COLO829 (cell line): ENCODE results near the gene HSD17B4.
"Not testable (repeated sequence)": the region's sequence is repeated elsewhere in the genome, so short reads cannot be mapped to it uniquely, and the experiment has no call there.

Experiments used
- DNase-seq: peaks from one replicate; pipeline ENCODE4 v3.0.0; 2012; ENCODE audit warnings: low spot score

HSD17B4 gene

GRCh38 chr5:119452373-119453039, at the start of gene HSD17B4:
Gene HSD17B4, plus strand, starts transcription at chr5:119452497. Its CDS starts 79 bp downstream, at chr5:119452576.
- DNase-seq: peak; percentile 58

DNA sequence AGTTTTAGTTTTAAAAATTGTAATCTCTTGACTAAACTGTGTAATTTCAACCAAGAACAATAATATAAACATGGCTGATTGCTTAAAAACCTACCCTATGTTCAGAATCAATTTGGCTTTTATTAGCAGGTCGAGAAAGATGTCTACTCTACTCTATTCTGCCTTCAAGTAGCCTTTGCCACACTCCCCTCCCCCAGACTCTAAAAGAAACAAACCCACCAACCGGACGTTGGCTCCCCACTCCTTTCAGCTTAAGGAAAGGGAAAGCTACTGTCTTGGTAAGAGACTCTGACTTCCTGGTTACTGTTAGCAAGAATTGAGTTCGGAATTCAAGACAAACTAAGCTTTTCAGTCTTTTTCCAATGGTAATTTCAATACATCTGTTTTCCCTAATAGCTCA, 49.7 kb upstream of the HSD17B4 start:
- DNase-seq: peak; percentile 13

DNA sequence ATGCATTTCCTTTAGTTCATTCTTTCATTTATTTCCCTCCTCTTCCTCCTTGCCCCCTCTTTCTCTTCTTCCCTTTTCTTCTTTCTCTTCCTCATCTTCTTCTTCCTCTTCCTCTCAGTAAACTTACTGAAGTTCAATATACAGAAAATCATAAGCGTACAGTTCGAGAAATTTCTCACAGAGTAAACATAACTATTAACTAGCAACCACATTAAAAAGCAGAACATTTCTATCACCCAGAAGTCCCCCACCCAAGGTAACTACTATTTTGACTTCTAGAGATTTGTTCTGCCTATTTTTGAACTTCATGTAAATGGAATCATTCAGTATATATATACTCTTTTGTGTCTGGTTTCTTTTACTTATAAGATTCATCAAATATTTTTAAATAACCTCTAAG, 48.3 kb upstream of the HSD17B4 start:
- DNase-seq: no peak

DNA sequence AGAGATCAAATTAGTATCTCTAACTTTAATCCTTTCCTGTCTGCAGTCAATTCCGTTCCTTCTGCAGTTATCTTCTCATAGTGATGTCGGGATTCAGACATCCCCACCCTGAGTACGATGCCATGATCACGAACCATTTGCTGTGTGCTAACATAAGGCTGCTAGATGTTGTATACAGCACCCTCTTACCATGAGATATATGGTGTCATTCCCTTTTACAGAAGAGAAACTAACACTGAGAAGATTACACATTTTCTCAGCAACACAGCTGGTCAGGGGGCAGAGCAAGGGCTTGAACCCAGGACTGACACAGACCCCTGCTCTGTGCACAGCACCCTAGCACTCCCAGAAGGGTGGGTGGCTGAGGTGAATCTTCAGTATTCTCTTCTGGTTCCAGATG, 46.9 kb upstream of the HSD17B4 start:
- DNase-seq: no peak

DNA sequence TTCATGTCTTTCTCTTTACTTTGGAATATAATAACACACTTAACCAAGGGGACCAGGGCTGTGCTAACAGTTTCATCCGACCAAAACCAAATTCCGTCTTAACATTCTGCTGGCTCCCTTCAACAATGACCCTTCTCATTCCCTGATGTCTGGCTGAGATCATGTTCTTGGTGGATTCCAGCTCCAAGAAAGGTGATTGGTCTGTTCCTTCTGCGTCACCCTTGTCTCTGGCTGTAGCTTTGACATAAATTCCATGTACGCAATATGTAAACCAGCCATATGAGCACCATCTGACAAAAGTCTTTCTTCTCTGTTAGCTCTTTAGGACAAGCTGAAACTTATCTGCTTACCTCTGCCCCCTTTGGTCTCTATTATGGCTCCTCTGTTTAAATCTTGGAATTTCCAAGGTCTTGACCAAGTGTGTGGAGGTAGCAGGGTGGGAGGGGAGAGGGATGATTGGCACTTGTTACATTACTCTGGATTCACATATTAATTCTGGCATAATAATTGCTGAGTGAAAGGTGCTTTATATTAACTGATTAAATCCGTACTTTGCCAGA, 45.7 kb upstream of the HSD17B4 start:
- no peak for DNase-seq

- DNase-seq: no peak
These were observed 43.0 kb upstream of the HSD17B4 start for GRCh38 chr5:119409235-119409815.

GRCh38 chr5:119410448-119411159, 41.7 kb upstream of the HSD17B4 start:
- no peak for DNase-seq

GRCh38 chr5:119411361-119412278, 40.7 kb upstream of the HSD17B4 start:
- peak; percentile 50 for DNase-seq

DNA sequence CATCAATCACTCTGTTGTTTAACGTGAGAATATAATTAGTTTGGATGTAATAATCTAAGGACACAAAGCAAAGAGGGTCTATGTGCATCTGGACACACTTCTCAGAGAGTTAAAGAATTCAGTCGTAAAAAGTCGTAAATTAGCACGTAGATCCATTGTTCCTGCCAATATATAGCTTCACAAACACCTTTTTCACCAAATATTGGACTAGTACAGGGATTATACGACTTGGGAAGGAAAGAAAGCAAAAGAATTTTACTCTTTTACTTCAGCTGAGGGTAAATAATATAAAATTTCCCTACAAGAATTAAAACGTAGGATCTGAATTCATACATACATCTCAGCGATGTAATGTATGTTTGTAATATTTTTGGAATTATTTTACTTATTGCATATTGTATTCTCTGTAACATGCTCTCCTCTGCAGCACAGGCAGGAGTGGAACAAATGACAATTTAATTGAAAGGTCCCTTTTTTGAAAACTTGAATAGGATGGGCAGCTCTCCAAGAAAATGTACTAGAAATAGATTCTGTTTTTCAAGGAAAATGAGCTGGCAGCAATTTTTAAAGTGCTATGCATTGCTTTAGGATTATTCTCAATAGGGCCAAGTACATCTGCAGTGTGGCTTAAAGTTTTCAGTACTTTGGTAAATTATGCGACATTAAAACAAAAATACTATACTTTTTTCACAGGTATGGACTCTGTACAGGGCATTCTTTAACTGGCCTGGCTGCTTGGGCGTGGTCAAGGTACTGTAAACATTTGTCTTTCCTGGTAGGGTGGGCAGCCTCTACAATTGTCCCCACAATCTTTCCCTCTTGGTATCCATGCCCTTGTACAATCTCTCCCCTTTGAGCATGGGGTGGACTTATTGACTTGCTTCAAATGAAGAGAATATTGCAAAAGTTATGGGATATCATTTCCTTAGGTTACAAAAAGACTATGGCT, 39.7 kb upstream of the HSD17B4 start:
- DNase-seq: no peak

GRCh38 chr5:119414124-119414734, 38.1 kb upstream of the HSD17B4 start:
- not testable (repeated sequence) for DNase-seq

DNA sequence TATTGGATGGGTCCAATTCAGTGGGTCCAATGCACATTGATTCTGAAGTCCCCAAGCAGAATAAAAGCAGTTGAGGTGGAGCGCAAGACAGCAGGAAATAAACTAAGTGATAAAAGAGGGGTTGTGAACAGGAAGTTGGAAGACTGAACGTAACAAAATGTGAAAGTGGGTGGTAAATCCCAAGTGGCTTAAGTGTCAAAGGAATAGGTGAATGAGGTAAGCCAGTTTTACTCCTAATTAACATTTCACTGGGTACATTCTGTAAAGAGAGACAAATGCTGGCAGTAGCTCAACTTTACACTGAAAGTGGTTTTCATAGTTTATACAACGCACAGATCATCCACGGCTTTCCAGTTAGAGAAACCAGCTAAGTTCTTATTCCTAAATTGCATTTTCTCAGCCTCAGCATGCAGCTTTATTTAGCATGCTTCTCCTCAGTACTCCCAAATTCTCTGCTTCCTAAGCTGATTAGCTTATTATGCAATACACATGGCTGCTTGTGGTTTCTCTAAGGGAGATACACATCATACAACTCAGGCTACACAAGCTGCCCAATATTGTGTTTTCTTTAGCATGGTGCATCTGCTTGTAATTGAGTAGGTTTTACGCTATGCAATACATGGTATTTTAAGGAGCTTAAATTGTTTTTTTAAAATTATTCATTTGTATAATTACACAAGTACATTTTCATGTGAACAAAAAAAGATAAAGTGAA, 34.2 kb upstream of the HSD17B4 start:
- DNase-seq: no peak

DNA sequence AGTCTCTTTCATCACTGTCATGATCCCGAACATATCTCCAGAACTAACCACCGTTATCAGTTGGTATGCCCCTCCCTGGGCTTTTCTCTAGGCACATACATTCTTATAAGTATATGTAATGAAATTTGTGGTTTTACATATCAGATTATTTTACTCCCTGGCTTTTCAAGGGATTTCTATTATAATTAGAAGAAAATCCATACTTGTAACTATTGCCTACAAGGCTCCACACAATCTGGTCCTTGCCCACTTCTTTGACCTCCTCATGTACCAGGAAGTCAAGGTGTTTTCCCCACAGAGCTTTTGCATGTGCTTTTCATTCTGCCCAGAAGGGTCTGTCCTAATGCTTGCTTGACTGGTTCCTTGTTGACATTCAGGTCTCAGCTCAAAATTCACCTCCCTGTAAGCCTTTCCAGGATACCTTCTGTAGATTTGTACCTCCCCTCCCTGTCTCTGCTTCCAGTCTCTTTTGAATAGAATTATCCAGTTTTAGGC, 33.6 kb upstream of the HSD17B4 start:
- DNase-seq: no peak

- no peak for DNase-seq
These were observed 32.1 kb upstream of the HSD17B4 start for GRCh38 chr5:119420169-119420568.

- DNase-seq: no peak
These were observed 26.2 kb upstream of the HSD17B4 start for GRCh38 chr5:119426057-119426456.

GRCh38 chr5:119427060-119427459, 25.2 kb upstream of the HSD17B4 start:
- no peak for DNase-seq

DNA sequence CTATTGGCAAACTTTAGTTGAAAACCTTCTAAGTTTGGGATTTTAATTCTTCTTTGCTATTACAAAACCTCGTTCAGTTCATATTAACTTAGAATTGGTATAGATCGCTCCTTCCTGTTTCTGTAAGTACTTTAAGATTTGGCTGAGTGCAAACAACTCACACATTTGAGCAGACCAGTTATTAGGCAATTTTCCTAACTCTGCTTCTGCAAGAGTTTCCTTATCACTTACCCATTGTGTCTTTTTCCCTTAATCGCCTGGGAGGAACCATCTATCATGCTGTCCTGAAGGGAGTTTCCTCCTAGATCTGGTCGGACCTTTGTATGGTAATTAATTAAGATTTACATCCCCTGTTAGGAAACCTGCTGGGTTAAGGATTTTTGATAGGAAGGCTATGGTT, 24.7 kb upstream of the HSD17B4 start:
- DNase-seq: not testable (repeated sequence)

DNA sequence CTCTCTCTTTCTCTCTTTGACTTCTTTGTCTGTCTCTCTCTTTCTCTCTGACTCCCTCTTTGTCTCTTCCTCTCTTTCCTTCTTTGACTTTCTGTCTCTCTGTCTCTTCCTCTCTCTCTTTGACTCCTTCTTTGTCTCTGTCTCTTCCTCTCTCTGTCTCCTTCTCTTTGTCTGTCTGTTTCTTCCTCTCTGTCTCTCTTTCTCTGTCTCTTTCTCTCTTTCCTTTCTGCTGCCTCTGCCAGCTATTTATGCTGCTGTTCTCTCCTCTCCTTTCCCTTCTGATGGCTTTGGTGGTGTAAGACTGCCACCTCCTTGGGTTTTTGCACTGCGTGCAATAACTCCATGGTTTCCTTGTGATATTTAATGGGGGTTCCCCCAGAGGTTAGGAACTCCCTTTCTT, 24.1 kb upstream of the HSD17B4 start:
- not testable (repeated sequence) for DNase-seq

DNA sequence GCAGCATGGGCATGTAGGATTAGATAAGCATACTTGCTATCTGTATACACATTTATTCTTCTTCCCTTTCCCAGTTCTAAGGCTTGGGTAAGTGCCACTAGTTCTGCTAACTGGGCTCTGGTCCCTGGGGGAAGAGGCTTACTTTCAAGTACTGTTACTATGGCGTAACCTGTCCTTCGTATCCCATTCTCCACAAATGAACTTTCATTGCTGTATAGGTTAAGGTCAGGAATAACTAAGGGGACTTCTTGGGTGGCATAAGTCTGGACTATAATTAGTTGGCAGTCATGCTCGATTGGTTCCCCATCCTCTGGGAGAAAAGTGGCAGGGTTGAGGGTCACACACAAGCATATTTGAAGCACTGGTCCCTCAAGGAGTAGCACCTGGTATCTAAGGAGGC, 23.7 kb upstream of the HSD17B4 start:
- DNase-seq: not testable (repeated sequence)

GRCh38 chr5:119432674-119433237, 19.5 kb upstream of the HSD17B4 start:
- not testable (repeated sequence) for DNase-seq
